Panc1 (cell line): Measurements from ENCODE around the gene TREX2.

Experiments
- POLR2AphosphoS5 ChIP-seq: IDR thresholded peaks from 2 replicates; pipeline ENCODE4 v1.6.1; 2012; ENCODE audit warnings: mild to moderate bottlenecking, low read depth, low read length, moderate library complexity
- REST ChIP-seq, 2 experiments: IDR thresholded peaks; 2 replicates each; pipeline ENCODE4 v1.6.1; 2011 to 2012; ENCODE audit warnings: low read depth in 2 of 2, control low read depth in 1 of 2, low read length in 1 of 2, mild to moderate bottlenecking in 1 of 2, moderate library complexity in 1 of 2; ENCODE audit not compliant: insufficient read depth in 1 of 2
- TCF7L2 ChIP-seq: IDR thresholded peaks from 2 replicates; pipeline ENCODE4 v1.6.1; 2011; ENCODE audit warnings: mild to moderate bottlenecking, low read depth, low read length, inconsistent platforms
- TF ChIP-seq, protein P1 (sequence below): fragments of 450-650 bp; IDR thresholded peaks from 2 replicates; pipeline ENCODE4 v1.5.1; 2017; ENCODE audit warnings: mild to moderate bottlenecking

- TF ChIP-seq POLR2AphosphoS5 (no peak), TCF7L2 (no peak), REST (IDR thresholded peaks at IDR 0.05; ENCODE audit: insufficient read depth in 1 of 2, low read depth in 2 of 2, low read length in 1 of 2) (no peak)
- TF ChIP-seq, protein P1, sequence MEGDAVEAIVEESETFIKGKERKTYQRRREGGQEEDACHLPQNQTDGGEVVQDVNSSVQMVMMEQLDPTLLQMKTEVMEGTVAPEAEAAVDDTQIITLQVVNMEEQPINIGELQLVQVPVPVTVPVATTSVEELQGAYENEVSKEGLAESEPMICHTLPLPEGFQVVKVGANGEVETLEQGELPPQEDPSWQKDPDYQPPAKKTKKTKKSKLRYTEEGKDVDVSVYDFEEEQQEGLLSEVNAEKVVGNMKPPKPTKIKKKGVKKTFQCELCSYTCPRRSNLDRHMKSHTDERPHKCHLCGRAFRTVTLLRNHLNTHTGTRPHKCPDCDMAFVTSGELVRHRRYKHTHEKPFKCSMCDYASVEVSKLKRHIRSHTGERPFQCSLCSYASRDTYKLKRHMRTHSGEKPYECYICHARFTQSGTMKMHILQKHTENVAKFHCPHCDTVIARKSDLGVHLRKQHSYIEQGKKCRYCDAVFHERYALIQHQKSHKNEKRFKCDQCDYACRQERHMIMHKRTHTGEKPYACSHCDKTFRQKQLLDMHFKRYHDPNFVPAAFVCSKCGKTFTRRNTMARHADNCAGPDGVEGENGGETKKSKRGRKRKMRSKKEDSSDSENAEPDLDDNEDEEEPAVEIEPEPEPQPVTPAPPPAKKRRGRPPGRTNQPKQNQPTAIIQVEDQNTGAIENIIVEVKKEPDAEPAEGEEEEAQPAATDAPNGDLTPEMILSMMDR = no peak
Measured at GRCh38 chrX:153443476-153444332, 2.2 kb downstream of the TREX2 start.
